Renal cortex interstitium (tissue), 15 donors: Measurements from ENCODE around the gene ENTREP3. TPM values are rescaled to one million over a fixed set of nuclear protein-coding genes. Genes with fewer than 3 reads are reported as not detected.
A peak's percentile ranks its signal among the peaks of the same experiment; 100 is the strongest.
"Not testable (repeated sequence)": the region's sequence is repeated elsewhere in the genome, so short reads cannot be mapped to it uniquely, and the experiment has no call there.

ENCODE experiments used
- DNase-seq, 11 donors: peaks; one replicate each; pipeline ENCODE4 v3.0.0-alpha.2; 2013; ENCODE audit warnings: low read depth in 9 of 11, low spot score in 4 of 11; ENCODE audit errors: extremely low read depth in 1 of 11
- long read RNA-seq, 16 experiments: transcript quantifications; one replicate each; lab custom pipeline, GENCODE V29; 2026
- polyA plus RNA-seq, 3 donors: library from polyadenylated mRNA; unstranded; fragments of 120-200 nt; gene quantifications; one replicate each; pipeline ENCODE4 v1.2.1, GENCODE V29; 2013; ENCODE audit not compliant: insufficient read length in 3 of 3

ENTREP3 gene
- 10 to 100 TPM; 20.9 to 31.5 (median 28.1) TPM for polyA plus RNA-seq
- long read RNA-seq, donor 1, result 0 reads
- long read RNA-seq, donor 2, partial matches to known transcripts, result 0 of 3 reads
- long read RNA-seq, donor 2, other reads (novel, unspliced or antisense), result 0 of 3 reads
- long read RNA-seq, donor 3, partial matches to known transcripts, result 0 of 2 reads
- long read RNA-seq, donor 3, other reads (novel, unspliced or antisense), result 0 of 2 reads
- long read RNA-seq, donor 4, partial matches to known transcripts, result 0 of 2 reads
- long read RNA-seq, donor 4, other reads (novel, unspliced or antisense), result 0 of 2 reads
- long read RNA-seq, donor 5, result 0 reads
- long read RNA-seq, donor 6, partial matches to known transcripts, result 0 of 6 reads
- long read RNA-seq, donor 6, other reads (novel, unspliced or antisense), result 0 of 6 reads
- long read RNA-seq, donor 7, partial matches to known transcripts, result 0 of 5 reads
- long read RNA-seq, donor 7, other reads (novel, unspliced or antisense), result 0 of 5 reads
- long read RNA-seq, donor 8, partial matches to known transcripts, result 0 of 3 reads
- long read RNA-seq, donor 8, other reads (novel, unspliced or antisense), result 0 of 3 reads
- long read RNA-seq, donor 9, result 0 reads
- long read RNA-seq, donor 10, partial matches to known transcripts, result 0 of 2 reads
- long read RNA-seq, donor 10, other reads (novel, unspliced or antisense), result 0 of 2 reads
- long read RNA-seq, donor 11, partial matches to known transcripts, result 0 of 4 reads
- long read RNA-seq, donor 11, other reads (novel, unspliced or antisense), result 0 of 4 reads
- long read RNA-seq, donor 12, partial matches to known transcripts, result 0 of 4 reads
- long read RNA-seq, donor 12, other reads (novel, unspliced or antisense), result 0 of 4 reads
- long read RNA-seq, donor 13, transcript FAM189B-202 (12 exons, 3,082 nt), result major isoform, 6 of 9 reads
- long read RNA-seq, donor 13, partial matches to known transcripts, result 0 of 9 reads
- long read RNA-seq, donor 13, other reads (novel, unspliced or antisense), result 0 of 9 reads
- long read RNA-seq, donor 14, partial matches to known transcripts, result 0 of 1 reads
- long read RNA-seq, donor 14, other reads (novel, unspliced or antisense), result 0 of 1 reads
- long read RNA-seq, donor 15, partial matches to known transcripts, result 0 of 2 reads
- long read RNA-seq, donor 15, other reads (novel, unspliced or antisense), result 0 of 2 reads
- long read RNA-seq, donor 16, transcript FAM189B-202 (12 exons, 3,082 nt), result major isoform, 6 of 11 reads
- long read RNA-seq, donor 16, partial matches to known transcripts, result 0 of 11 reads
- long read RNA-seq, donor 16, other reads (novel, unspliced or antisense), result 0 of 11 reads

DNA sequence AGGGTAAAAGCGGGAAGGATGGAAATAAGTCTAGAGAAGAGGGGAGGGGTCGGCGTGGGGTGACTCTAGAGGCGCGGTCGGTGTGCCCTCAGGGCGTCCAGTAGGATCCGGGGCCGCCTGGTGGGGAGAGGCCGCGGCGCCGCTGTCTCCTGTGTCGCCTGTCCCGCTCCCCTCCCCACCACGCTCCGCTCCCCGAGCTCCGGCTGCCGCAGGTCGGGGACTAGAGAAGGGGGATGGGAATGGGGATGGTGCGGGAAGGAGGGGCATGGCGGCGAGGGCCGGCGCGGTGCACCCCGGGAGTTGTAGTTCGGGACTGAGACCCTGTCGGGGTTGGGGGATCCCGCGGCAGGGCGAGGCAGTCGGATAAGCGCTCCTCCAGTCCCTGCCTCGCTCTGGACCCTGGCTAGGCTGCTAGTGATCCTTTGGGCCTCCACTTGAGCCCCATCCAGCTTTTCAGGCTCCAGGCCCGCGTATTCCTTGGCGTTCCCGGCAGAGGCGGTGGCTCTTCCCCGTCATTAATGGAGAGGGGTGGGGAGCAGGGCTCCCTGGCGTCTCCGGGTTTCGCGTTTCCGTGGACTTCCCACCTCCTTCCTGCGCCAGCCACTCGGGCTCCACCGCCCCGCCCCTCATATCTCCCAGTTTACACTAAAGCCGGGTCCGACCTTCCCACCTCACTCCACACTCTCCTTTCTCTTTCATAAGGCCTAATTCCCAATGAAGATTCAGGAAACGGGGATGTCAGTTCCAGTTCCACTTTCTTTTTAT lies at the start of gene ENTREP3:
Gene ENTREP3 (minus strand): TSS at position 241 of the 765 bp plus-strand sequence. CDS start 606 bp downstream, outside the sequence.
- DNase-seq, result peak in 8 of 11 donors; percentile 73 to 88 (median 84)

- no peak for DNase-seq
Measured at GRCh38 chr1:155304558-155305063, 49.3 kb upstream of the ENTREP3 start.

DNA sequence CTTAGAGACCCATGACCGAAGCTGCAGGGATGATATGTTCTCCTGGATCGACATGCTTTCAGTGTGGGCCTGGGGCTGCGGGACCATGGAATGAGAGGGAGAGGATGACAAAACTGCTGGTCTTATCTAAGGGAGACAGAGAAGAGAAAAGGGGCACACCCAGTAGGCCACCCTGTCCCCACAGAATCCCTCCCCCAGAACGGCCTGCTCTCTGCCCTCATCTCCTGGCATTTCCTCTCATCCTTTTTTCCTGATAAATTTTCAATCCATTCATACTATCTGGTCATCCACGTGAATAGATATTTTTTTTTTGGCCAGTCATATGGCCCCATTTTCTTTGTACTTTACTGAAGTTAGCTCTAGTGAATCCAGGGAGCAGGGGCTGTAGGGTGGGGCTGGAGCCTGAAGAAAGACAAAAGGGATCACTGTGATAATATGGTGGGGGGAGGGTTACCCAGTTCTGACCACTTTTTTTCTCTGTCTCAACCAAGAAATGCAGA lies 46.1 kb upstream of the ENTREP3 start, which contains the start of gene PKLR:
Gene PKLR (minus strand): TSS at position 97 of the 500 bp plus-strand sequence. CDS start 43 bp downstream, at position 54.
- DNase-seq, result no peak

- DNase-seq, result no peak
Measured at GRCh38 chr1:155300553-155301329, 45.5 kb upstream of the ENTREP3 start.

DNA sequence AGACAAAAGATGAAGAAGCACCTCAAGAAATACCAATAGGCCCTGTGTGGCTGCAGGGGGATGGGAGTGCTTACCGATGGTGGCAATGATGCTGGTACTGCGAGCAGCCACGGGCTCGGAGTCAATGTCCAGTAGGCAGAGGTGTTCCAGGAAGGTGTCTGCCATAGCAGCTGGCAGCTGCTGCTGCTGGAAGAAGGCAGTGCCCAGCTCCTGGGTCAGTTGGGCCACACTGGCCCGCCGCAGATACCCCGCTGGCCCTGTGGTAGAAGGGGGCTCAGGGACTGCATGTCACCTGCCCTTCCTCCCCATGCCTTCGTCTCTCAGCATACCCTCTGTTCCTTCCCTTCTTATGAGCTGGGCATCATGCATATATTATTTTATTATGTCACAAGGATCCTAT lies 44.7 kb upstream of the ENTREP3 start:
- no peak for DNase-seq

GRCh38 chr1:155297384-155297783 lies 42.1 kb upstream of the ENTREP3 start:
- no peak for DNase-seq

DNA sequence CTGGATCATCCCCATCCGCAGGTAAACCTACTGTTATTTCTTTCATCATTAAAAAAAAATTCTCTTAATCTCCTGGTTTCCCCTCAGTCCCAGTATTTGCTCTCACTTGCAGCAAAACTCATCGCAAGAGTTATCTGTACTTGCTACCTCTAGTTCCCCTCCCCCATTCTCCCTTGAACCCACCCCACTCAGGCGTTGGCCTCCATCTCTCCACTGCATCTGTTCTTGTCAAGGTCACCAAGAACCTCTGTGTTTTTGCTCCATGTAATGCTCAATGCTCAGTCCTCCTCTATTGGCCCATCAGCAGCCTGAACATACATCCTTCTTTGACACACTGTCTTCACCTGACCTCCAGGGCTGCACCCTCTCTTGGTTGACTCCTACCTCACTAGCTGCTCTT lies 41.4 kb upstream of the ENTREP3 start:
- DNase-seq, result no peak

DNA sequence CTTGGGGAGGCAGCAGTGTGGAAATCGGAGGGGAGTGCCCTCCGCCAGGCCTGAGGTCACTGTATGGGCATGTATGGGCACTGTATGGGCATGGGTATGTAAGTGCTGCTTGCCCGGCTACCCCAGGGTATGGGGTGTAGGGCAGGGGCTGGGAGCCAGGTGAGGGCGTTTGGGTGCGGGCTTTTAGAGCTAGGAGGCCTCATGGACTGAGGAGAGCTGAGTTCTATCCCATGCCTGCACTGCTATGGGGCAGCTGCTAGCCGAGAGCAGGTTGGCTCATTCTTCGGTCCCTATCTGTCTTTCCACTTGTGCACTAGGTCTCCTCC lies 40.6 kb upstream of the ENTREP3 start:
- no peak for DNase-seq

DNA sequence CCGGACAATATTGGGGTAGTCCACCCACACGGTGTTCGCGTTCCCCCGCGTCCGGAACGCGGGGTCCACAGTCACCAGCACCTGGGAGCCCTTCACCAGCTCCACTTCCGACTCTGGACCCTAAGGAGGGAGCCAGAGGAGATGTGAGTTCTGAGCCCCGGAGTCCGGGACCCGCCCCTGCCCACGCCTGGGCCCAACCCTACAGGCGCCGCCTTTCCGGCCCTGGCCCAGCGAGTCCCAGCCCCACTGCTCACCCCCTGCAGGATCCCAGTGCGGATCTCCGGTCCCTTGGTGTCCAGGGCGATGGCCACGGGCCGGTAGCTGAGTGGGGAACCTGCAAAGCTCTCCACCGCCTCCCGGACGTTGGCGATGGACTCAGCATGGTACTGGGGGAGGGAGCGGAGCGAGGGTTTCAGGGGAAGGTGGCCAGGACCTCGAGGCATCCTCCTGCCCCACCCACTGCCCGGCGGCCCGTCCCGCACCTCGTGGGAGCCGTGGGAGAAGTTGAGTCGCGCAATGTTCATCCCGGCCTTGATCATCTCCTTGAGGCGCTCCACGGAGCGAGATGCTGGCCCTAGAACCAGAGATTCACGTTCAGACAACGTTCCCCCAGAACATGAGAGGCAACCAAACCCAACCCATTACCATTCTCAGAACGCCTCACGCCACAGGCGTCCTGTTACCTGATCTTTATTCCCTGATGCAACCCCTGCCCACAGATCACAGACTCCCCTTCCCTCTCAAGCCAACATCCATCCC lies 40.1 kb upstream of the ENTREP3 start:
- no peak for DNase-seq

DNA sequence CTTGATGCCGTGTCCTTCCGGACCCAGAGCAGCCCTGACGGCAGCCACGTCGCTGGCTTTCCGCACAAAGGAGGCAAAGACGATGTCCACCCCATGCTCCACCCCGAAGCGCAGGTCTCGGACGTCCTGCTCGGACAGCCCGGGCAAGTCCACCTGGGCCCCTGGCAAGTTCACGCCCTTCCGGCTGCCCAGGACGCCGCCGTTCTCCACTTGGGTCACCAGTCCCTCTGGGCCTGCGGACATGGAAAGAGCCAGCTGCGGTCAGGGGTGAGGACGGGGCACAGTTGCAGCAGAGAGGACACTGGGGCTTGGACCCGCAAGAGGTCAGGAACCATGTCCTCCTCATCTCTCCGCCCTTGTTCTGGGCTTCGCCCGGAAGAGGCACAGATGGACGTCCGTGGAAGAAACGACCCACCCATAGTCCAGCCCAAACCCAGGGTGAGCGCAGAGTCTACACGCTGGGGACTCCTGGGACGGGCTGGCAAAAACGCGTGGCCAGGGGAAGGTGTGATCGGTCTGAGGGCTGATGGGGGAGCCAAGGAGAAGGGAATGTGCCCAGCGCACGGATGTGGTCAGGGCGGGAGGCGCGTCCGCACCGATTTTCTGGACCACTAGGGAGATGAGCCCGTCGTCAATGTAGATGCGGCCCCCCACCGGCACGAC lies 39.4 kb upstream of the ENTREP3 start:
- DNase-seq, result no peak

- no peak for DNase-seq
Measured at GRCh38 chr1:155293086-155293749, 37.9 kb upstream of the ENTREP3 start.

- DNase-seq, result not testable (repeated sequence)
Measured at GRCh38 chr1:155291006-155291405, 35.7 kb upstream of the ENTREP3 start.

DNA sequence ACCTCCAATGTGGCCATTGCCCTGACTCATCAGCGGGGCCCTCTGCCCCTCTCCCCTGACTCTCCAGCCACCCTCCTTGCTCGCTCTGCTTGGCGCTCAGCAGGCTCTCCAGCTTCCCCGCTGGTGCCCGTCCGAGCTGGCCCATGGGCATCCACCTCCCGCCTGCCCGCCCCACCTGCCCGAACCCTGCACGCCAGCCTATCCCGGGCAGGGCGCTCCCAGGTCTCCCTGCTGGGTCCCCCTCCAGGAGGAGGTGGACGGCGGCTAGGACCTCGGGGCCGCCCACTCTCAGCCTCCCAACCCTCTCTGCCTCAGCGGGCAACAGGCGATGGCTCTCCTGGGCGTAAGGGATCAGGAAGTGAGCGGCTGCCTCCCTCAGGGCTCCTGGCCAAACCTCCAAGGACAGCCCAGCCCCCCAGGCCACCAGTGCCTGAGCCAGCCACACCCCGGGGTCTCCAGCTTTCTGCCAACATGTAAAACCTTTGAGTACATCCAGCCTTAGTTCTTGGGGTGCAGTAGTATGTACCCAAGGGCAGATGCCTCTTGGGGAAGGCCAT lies 32.8 kb upstream of the ENTREP3 start:
- DNase-seq, result no peak

GRCh38 chr1:155286544-155286943 lies 31.3 kb upstream of the ENTREP3 start:
- no peak for DNase-seq

GRCh38 chr1:155285631-155286044 lies 30.4 kb upstream of the ENTREP3 start:
- DNase-seq, result no peak
